HepG2 (cell line): ENCODE results near the gene PHF10. TPM values are rescaled to one million over a fixed set of nuclear protein-coding genes. Genes with fewer than 3 reads are reported as not detected.

ENCODE experiments used
- AGO2 ChIP-seq: fragments of 200-400 bp; formaldehyde crosslinking; optimal IDR thresholded peaks from 2 replicates; pipeline ENCODE3; 2017; ENCODE audit warnings: mild to moderate bottlenecking, low read depth, low read length, moderate library complexity
- GZF1 ChIP-seq: sonication (generic); formaldehyde crosslinking; IDR thresholded peaks from 2 replicates; pipeline ENCODE4 v1.5.1; 2020; ENCODE audit warnings: mild to moderate bottlenecking, missing genetic modification reagents
- HOXD1 ChIP-seq: sonication (generic); formaldehyde crosslinking; IDR thresholded peaks from 2 replicates; pipeline ENCODE4 v1.5.0; 2020; ENCODE audit warnings: missing genetic modification reagents
- LBX2 ChIP-seq: sonication (generic); formaldehyde crosslinking; IDR thresholded peaks from 2 replicates; pipeline ENCODE4 v1.5.0; 2020; ENCODE audit warnings: missing genetic modification reagents, mild to moderate bottlenecking, borderline replicate concordance
- ONECUT2 ChIP-seq: sonication (generic); formaldehyde crosslinking; IDR thresholded peaks from 2 replicates; pipeline ENCODE4 v1.4.0; 2020; ENCODE audit warnings: missing genetic modification reagents
- PAX8 ChIP-seq: sonication (generic); formaldehyde crosslinking; IDR thresholded peaks from 2 replicates; pipeline ENCODE4 v1.8.0; 2022; ENCODE audit warnings: mild to moderate bottlenecking, missing genetic modification reagents, borderline replicate concordance
- RBFOX2 ChIP-seq: fragments of 200-400 bp; formaldehyde crosslinking; IDR thresholded peaks from 2 replicates; pipeline ENCODE4 v1.6.1; 2017; ENCODE audit warnings: low read depth, mild to moderate bottlenecking, low read length
- RORA ChIP-seq: sonication (generic); formaldehyde crosslinking; IDR thresholded peaks from 2 replicates; pipeline ENCODE4 v1.5.0; 2020; ENCODE audit warnings: mild to moderate bottlenecking, missing genetic modification reagents, moderate library complexity
- SIX4 ChIP-seq: sonication (generic); formaldehyde crosslinking; IDR thresholded peaks from 2 replicates; pipeline ENCODE4 v1.4.0; 2020; ENCODE audit warnings: missing genetic modification reagents
- SNAI1 ChIP-seq: sonication (generic); formaldehyde crosslinking; IDR thresholded peaks from 2 replicates; pipeline ENCODE4 v1.5.0; 2020; ENCODE audit warnings: mild to moderate bottlenecking, missing genetic modification reagents, borderline replicate concordance
- ZBTB42 ChIP-seq: sonication (generic); formaldehyde crosslinking; IDR thresholded peaks from 2 replicates; pipeline ENCODE4 v1.5.0; 2020; ENCODE audit warnings: mild to moderate bottlenecking, missing genetic modification reagents
- ZFP1 ChIP-seq: IDR thresholded peaks from 2 replicates; pipeline ENCODE4 v1.6.1; 2016
- ZNF234 ChIP-seq: sonication (generic); formaldehyde crosslinking; conservative IDR thresholded peaks from 2 replicates; pipeline ENCODE4 v1.5.1; 2020; ENCODE audit warnings: mild to moderate bottlenecking, missing genetic modification reagents
- ZNF33B ChIP-seq: sonication (generic); formaldehyde crosslinking; IDR thresholded peaks from 2 replicates; pipeline ENCODE4 v1.5.1; 2020; ENCODE audit warnings: mild to moderate bottlenecking, missing genetic modification reagents
- ZNF34 ChIP-seq: sonication (generic); formaldehyde crosslinking; IDR thresholded peaks from 2 replicates; pipeline ENCODE4 v1.4.0; 2020; ENCODE audit warnings: mild to moderate bottlenecking, missing genetic modification reagents, borderline replicate concordance
- ZNF512 ChIP-seq: sonication (generic); formaldehyde crosslinking; IDR thresholded peaks from 2 replicates; pipeline ENCODE4 v1.4.0; 2020; ENCODE audit warnings: mild to moderate bottlenecking, missing genetic modification reagents
- ZNF646 ChIP-seq: sonication (generic); formaldehyde crosslinking; IDR thresholded peaks from 2 replicates; pipeline ENCODE4 v1.9.0; 2021; ENCODE audit warnings: mild to moderate bottlenecking, missing genetic modification reagents
- polyA plus RNA-seq, 8 experiments: library from polyadenylated mRNA; depleted of rRNA in 3 of 8; stranded (reverse) in 7 of 8; unstranded in 1 of 8; fragments of >200 nt; fragmentation: Illumina TruSeq in 4 of 8; extraction: Trizol in 4 of 8; gene quantifications; 2 replicates each; pipeline versions ENCODE4 v1.2.1 to v1.2.3, GENCODE V29; 2011 to 2016; ENCODE audit warnings: low read depth in 4 of 8, missing spikeins in 1 of 8, mixed read lengths in 1 of 8; ENCODE audit not compliant: insufficient read depth in 1 of 8
- total RNA-seq, 5 experiments: library from RNA; depleted of rRNA; stranded (reverse); fragments of >200 nt; fragmentation: Illumina TruSeq; extraction: Trizol; gene quantifications; 2 replicates each; pipeline ENCODE4 v1.2.3, GENCODE V29; 2016; ENCODE audit warnings: low read depth in 1 of 5
- TF ChIP-seq, protein P1 (sequence below): sonication (generic); formaldehyde crosslinking; IDR thresholded peaks from 2 replicates; pipeline ENCODE4 v1.8.1; 2022; ENCODE audit warnings: mild to moderate bottlenecking, missing genetic modification reagents

The PHF10 gene
- total and polyA plus RNA-seq, 2 of the 13 experiments (the other 11 are each of a cell fraction or from before 2014, with no cell fraction given), result 42.1 to 84.1 TPM

DNA sequence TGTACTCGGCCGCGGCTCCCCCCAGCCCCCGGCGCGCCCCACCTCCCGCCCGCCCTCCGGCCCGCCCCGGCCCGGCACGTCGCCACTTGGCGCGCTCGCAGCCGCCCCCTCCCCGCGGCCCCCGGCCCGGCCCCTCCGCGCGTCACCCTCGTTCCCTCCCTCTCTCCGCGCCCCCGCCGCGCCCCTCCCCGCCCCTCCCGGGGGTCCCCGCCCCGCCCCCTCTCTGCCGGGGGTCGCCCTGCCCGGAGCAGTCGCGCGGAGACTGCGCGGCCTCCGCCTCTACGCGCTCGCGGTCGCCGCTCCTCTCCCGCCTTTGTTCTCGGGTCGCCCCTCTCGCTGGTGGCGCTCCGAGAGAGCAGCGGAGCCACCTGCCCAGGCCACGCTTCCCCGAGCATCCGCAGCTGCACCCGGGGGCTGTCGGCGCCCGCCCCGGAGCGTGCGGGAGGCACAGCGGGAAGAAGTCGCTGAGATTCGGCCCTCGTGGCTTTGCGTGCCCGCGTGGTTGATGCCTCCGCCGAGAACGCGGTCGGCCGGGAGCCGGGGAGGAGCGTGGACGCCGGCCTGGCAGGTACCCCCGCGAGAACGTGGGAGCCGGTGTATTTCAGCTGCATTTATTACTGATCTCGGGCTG lies at the start of gene PHF10 (continued):
- TF ChIP-seq ZNF234 (CRISPR knock-in tag) (peak; percentile 67; the same call in 1 of the 2 replicates), AGO2 (peak; percentile 98), SIX4 (CRISPR knock-in tag) (0 out of 2 replicates have a peak, but pooled peaks have one; percentile 9), GZF1 (CRISPR knock-in tag) (peak; percentile 88), RORA (CRISPR knock-in tag) (no peak), RBFOX2 (peak; percentile 98), ZNF646 (CRISPR knock-in tag) (no peak), PAX8 (no peak), ZBTB42 (CRISPR knock-in tag) (peak; percentile 90), ZFP1 (CRISPR knock-in tag) (no peak; the same call in 1 of the 2 replicates), ZNF34 (0 out of 2 replicates have a peak, but pooled peaks have one; percentile 58), ZNF33B (CRISPR knock-in tag) (no peak; the same call in 1 of the 2 replicates), ZNF512 (CRISPR knock-in tag) (no peak), SNAI1 (CRISPR knock-in tag) (peak; percentile 81), ONECUT2 (no peak), LBX2 (CRISPR knock-in tag) (peak; percentile 75; the same call in 1 of the 2 replicates), HOXD1 (CRISPR knock-in tag) (peak; percentile 63)
- TF ChIP-seq, protein P1, sequence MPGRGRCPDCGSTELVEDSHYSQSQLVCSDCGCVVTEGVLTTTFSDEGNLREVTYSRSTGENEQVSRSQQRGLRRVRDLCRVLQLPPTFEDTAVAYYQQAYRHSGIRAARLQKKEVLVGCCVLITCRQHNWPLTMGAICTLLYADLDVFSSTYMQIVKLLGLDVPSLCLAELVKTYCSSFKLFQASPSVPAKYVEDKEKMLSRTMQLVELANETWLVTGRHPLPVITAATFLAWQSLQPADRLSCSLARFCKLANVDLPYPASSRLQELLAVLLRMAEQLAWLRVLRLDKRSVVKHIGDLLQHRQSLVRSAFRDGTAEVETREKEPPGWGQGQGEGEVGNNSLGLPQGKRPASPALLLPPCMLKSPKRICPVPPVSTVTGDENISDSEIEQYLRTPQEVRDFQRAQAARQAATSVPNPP (CRISPR knock-in tag), result peak; percentile 79; the same call in 1 of the 2 replicates
